NCI-H2196 treated with DMSO at 0.1 percent for 48 hours (cell line): ENCODE results near the gene ZFYVE16.
"Not testable (repeated sequence)": the region's sequence is repeated elsewhere in the genome, so short reads cannot be mapped to it uniquely, and the experiment has no call there.

Source experiments
- DNase-seq: peaks from one replicate; lab custom pipeline; 2025; ENCODE audit not compliant: unreplicated experiment; lab: John Stamatoyannopoulos, UW

The ZFYVE16 gene

DNA sequence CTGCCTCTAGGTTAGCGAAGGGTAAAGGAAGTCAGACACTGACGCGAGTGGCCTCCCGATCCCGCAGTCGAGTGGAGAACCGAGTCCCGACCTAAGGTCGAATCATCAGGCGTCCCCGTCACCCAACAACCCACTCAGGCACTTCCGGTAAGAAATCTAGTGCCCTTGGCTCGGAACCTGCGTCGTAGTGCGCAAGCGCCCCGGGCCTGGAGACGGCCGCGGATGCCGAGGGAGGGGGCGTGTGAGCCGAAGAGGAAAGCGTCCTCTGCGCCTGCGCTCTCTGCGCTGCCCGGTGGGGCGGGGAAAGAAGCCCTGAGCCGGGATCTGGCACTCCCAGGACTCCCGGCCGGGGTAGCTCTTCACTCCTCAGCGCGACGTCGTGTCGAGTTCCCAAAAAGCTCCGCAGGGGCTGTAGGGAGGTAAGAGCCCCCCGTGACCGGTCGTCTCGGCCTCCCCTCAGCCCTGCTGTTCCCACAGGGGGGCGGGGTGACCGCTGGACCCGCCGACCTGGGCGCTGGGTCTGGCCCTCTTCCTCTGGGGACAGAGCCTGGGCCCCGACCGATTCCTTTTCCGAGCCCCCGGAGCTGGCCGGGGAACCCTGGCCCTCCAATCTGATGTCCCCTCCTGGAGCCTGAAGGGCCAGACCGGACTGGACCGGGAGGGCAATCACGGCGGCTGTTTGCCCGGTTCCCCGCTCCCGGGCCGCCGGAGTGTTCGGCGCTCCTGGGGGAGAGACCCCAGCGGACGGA, at the start of gene ZFYVE16:
Gene ZFYVE16 (plus strand): TSS at position 330 of the 749 bp plus-strand sequence. CDS start 26,084 bp downstream, outside the sequence.
- DNase-seq: peak; percentile 81

DNA sequence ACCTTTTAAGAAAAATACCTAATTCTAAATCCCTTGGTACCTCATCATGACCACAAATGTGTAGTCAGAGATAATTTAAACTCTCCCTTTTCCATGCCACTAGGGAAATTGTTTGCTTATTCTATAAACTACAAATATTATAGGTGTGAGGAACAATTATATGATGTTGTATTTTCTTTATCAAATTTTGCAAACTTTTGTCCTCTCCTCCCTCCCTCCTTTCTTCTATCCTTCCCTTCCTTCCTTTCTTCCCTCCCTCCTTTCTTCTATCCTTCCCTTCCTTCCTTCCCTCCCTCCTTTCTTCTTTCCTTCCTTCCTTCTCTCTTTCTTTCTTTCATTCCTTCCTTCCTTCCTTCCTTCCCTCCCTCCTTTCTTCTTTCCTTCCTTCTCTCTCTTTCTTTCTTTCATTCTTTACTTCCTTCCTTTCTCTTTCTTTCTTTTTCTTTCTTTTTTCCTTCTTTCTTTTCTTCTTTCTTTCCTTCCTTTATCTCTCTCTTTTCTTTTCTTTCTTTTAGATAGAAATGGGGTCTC, 46.9 kb upstream of the ZFYVE16 start:
- DNase-seq: no peak

- DNase-seq: no peak
Measured at GRCh38 chr5:80364892-80365291, 43.0 kb upstream of the ZFYVE16 start.

GRCh38 chr5:80368661-80369480, 39.0 kb upstream of the ZFYVE16 start:
- DNase-seq: no peak

DNA sequence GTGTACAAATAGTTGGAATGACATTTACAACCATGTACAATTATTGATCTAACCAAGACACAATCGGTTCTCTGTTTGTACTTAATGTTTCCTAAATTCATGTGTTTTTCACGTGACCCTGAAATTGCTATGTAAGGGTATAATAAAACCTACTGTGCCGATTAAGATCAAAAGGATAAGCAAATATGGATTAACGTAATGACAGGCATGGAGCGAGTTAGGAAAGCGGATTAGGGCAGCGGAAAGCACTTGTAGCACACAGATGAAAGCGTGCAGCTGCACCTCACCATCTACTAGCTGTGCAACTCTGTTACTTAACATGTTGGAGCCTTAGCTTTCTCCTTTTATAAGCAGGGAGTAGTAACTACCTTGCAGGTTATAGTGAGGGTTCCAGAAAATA, 38.3 kb upstream of the ZFYVE16 start:
- DNase-seq: no peak

DNA sequence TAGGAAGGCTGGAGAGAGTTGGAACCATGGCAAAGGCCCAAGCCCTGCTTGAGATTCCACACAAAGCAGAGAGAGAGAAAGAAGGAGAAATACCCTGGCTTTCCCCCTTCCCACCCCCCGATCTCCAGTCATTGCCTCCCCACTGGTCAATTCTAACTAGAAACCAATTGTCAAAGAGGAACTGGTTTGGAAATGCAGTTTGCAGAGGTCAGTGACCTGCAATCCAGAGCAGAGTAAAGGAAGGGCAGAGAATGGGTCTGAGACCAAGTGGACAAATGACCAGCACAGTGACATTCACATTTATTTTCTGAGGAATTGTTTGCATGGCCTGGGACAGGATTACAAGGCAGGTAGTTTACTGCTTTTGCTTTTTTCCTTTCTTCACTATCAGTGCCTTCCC, 37.5 kb upstream of the ZFYVE16 start:
- DNase-seq: no peak

DNA sequence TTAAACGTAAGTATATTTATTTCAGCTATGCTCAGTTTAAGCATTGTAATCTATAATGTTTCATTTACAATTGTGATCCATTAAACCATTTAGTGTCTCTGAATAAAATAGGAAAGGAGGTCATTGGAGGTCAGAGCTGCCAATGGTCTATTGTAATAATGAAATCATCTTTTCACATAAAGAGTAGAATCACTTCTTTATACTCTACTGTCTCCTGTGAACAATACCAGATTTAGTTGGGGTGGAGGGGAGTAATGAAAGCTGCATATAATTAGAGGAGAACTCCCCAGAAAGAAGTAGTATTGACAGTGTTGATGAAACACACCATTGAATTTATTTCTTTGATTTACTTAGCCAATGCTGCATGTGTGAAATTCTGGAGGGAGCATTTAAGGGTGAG, 35.1 kb upstream of the ZFYVE16 start:
- DNase-seq: no peak

DNA sequence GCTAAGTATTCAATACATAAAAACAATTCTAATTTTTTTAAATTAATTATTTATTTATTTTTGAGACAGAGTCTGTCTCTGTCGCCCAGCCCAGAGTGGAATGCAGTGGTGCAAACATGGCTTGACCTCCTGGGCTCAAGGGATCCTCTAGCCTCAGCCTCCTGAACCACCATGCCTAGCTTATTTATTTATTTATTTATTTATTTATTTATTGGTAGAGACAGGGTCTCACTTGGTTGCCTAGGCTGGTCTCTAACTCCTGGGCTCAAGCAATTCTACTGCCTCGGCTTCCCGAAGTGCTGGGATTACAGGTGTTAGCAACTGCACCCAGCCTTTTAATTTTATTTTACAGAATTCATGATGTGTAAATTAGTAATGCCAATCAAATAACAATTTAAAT, 33.7 kb upstream of the ZFYVE16 start:
- no peak for DNase-seq

DNA sequence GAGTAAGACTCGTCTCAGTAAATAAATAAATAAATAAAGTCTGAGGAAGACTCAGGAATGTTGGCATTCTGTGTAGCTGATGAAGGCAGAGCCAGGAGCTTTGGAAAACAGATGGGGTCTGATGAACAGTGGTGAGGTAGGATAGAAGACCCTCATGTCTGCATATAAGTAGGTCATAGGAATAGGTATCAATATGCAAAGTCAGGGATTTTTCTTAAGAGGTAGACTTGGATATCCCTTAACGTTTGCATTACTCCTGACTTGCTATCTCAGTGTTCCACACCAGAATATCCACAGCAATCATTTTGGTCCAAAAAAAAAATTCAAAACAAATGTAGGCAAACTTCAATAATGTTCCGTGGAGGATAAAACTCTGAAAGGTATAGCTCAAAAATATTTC, 31.3 kb upstream of the ZFYVE16 start:
- DNase-seq: no peak

DNA sequence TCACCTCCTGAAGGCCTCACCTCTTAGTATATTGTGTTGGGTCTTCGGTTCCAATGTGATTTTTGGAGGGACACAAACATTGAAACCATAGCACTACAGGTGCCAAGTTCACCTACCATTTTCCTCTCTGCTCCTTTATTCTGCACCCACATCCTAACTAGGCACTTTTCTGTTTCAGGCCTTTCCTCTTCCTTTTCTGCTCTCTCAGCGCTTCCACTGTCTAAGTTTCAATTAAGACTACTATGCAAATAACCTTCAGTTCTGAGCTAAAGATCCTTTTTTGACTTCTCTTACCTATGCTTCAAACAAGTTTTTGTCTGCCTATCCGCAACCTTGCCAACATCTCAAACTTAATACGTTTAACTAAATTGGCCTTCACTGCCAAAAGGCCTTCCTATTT, 25.4 kb upstream of the ZFYVE16 start:
- no peak for DNase-seq

DNA sequence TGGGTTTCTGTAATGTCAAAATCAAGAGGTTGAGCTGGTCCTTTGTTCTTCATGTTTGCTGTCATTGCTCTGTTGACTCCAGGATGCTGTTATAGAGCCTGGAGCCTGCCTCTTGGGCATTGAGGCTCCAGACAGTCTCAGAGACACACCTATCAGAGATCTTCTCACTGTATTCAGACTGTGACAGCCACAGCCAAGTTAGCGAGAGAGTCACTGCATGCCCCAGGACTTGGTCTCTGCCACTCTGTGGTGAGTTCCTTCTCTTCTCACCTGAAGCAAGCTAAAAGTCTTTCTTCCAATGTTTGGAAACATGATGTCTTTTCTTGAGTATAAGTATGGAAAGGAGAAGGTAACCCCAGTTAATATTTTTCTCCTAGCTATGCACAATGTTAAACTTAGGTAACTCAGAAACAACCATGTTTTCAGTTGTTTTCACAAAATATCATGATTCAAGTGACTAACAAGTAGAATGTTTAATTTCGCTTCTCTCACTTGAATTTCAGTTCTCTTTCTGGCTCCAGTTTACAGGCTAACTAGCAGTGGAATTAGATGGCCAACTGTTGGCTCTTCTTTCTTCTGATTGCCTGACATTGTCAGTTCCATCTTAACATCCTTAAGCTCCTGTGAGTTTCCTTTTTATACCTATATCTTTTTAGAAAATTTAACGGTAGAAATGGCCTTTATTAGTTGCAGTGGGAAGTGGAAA, 20.6 kb upstream of the ZFYVE16 start:
- DNase-seq: no peak

DNA sequence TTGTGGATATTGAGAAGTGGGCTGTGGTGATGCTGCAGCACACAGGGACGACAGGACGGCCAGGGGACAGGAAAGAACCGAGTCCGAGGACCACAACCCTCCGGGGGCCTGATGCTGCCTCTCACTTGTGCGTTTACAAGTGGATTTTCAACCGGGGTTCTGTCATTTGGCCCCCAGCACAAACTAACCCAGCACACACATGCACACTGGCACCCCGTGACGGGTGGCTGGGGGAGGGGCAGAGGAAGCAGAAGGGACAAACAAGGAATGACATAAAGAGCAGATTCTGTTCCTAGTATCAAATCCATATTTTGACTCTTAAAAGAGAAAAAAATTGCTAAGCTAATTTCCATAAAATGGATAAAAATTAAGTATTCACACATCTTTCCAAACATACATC, 18.3 kb upstream of the ZFYVE16 start:
- DNase-seq: no peak

- not testable (repeated sequence) for DNase-seq
Measured at GRCh38 chr5:80390413-80390812, 17.5 kb upstream of the ZFYVE16 start.

DNA sequence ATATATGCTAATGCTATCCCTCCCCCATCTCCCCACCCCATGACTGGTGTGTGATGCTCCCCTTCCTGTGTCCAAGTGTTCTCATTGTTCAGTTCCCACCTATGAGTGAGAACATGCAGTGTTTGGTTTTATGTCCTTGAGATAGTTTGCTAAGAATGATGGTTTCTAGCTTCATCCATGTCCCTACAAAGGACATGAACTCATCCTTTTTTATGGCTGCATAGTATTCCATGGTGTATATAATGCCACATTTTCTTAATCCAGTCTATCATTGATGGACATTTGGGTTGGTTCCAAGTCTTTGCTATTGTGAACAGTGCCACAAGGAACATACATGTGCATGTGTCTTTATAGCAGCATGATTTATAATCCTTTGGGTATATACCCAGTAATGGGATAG, 16.6 kb upstream of the ZFYVE16 start:
- not testable (repeated sequence) for DNase-seq

DNA sequence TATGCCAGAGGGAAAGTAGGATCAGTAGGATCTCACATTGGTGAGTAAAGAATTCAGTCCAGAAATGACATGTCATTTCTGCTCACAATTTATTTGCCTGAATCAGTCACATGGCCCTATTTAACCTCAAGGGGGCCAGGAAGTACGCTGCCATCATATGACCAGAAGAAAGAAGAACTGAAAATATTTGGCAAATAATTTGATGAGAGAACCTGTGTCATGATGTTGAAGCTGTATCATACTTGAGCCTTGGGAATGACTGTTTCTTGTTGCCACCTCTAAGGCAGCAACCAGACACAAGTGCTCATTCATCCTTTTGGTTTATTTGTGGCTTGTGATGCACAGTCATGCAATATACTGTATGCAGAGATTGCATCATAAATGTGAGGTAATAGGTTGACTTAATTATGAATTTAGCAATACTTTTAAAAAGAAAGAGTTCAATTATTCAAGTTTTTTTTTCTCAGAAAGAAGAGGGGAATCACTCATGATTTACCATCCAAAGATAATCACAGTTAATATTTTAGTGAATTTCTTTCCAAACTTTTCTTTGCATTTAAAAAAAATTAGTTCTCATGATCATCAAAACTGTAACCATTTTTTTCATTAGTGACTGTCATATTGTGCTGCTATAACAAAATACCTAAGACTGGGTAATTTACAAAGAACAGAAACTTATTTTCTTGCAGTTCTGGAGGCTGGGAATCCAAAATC, 8.2 kb upstream of the ZFYVE16 start:
- DNase-seq: no peak

GRCh38 chr5:80400368-80400767, 7.5 kb upstream of the ZFYVE16 start:
- not testable (repeated sequence) for DNase-seq

DNA sequence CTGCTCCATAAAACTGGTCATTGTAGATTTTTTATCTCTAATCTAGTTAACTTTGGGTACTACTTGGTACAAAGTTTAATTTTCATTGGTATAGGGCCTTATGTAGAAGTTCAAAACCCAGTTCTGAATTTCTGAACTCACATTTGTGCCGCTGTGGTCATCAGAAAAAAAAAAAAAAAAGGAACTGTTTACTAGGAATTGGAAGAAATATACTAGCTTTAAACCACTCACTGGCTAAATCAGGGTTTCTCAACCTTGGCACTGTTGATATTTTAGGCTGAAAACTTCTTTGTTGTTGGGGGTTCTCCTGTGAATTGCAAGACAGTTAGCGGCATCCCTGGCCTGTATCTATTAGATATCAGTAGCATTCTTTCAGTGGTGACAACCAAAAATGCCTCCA, 4.1 kb upstream of the ZFYVE16 start:
- DNase-seq: no peak

DNA sequence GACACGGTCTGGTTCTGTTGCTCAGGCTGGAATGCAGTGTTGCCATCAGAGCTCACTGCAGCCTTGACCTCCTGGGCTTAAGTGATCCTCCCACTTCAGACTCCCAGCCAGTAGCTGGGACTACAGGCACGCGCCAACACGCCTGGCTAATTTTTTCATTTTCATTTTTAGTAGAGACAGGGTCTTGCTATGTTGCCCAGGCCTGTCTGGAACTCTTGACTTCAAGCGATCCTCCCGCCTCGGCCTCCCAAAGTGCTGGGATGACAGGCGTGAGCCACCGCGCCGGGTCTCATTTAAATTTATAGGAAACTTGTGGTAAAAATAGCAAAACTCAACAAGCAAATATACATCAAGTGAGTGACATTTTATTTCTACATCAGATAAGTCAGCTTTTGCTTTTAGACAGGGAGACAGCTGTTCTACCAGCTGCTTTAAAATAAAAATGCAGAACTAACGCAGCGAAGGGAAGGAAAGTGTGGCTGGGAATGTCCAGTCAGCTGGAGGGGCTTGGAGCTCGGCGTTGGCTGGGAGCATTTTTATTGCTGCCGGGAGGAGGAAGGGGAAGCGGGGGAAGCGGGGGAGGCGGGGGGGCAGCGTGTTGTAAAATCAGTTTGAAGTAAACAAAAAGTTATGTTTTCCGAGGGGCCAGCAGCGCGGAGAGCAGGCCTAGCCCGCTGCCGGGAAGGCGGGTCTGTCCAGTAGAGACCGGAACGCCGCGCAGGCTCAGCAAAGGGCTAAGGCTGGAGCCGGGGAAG, 707 bp upstream of the ZFYVE16 start:
- DNase-seq: peak; percentile 50

- no peak for DNase-seq
Measured at GRCh38 chr5:80408484-80409366, 861 bp downstream of the ZFYVE16 start.
